Endothelial cell of umbilical vein (primary cell): Measurements from ENCODE around the gene CDC42SE2.

Source experiments
- CTCF ChIP-seq, 2 donors: IDR thresholded peaks; 1 replicate in 1 of 2; 2 replicates in 1 of 2; pipeline ENCODE4 v1.5.1; 2011; ENCODE audit warnings: low read length in 2 of 2, mild to moderate bottlenecking in 2 of 2, moderate library complexity in 2 of 2, control low read depth in 1 of 2, inconsistent platforms in 1 of 2, low read depth in 1 of 2; ENCODE audit not compliant: insufficient read depth in 1 of 2; ENCODE audit errors: extremely low read depth in 1 of 2
- EZH2 ChIP-seq: IDR thresholded peaks from 2 replicates; pipeline ENCODE4 v1.6.1; 2012; ENCODE audit warnings: borderline replicate concordance, low read depth, mild to moderate bottlenecking, moderate library complexity, low read length, inconsistent platforms; ENCODE audit not compliant: severe bottlenecking
- GATA2 ChIP-seq: IDR thresholded peaks from 2 replicates; pipeline ENCODE4 v1.7.0; 2011; ENCODE audit warnings: low read depth, mild to moderate bottlenecking, moderate library complexity, mixed read lengths, low read length; ENCODE audit not compliant: insufficient read length, insufficient read depth
- JUN ChIP-seq: IDR thresholded peaks from 2 replicates; pipeline ENCODE4 v1.6.1; 2011; ENCODE audit warnings: borderline replicate concordance, low read depth; ENCODE audit not compliant: insufficient read length, insufficient read depth
- MAX ChIP-seq: IDR thresholded peaks from 2 replicates; pipeline ENCODE4 v1.6.1; 2011; ENCODE audit not compliant: insufficient read depth, insufficient read length
- MYC ChIP-seq: IDR thresholded peaks from one replicate; pipeline ENCODE4 v1.6.1; 2011; ENCODE audit warnings: mild to moderate bottlenecking, low read depth, low read length
- POLR2A ChIP-seq: IDR thresholded peaks from 2 replicates; pipeline ENCODE4 v1.6.1; 2012; ENCODE audit warnings: low read depth, mild to moderate bottlenecking, control low read depth, low read length
- POLR2AphosphoS5 ChIP-seq: IDR thresholded peaks from 2 replicates; pipeline ENCODE4 v1.6.1; 2012; ENCODE audit warnings: low read depth, mild to moderate bottlenecking, control low read depth, low read length, moderate library complexity; ENCODE audit not compliant: insufficient read depth

GRCh38 chr5:131417240-131417869, 153.5 kb downstream of the CDC42SE2 start:
- TF ChIP-seq MAX (no peak), CTCF (IDR thresholded peaks at IDR 0.05; ENCODE audit: extremely low read depth in 1 of 2, insufficient read depth in 1 of 2, low read depth in 1 of 2, low read length in 2 of 2) (peak; percentile 60 to 64), EZH2 (no peak), POLR2AphosphoS5 (no peak), POLR2A (no peak), MYC (no peak), JUN (no peak), GATA2 (no peak)
